B cell (primary cell): ENCODE results near the gene ARHGAP1. TPM values are rescaled to one million over a fixed set of nuclear protein-coding genes. Genes with fewer than 3 reads are reported as not detected.

Experiments
- ATAC-seq: fragments of 200-7000 bp; cut with Tn5 transposase; one replicate; pipeline ENCODE4 v1.10.0; 2021; ENCODE audit warnings: low read depth, mild to moderate bottlenecking, moderate number of reproducible peaks, moderate library complexity
- CTCF ChIA-PET: fragments of 350-600 bp; sonication (Branson Sonifier 250); formaldehyde crosslinking; loops from one replicate; lab custom pipeline; 2021; ENCODE audit warnings: antibody characterized with exemption, inconsistent platforms; lab: Charles Lee
- POLR2A ChIA-PET: fragments of 350-600 bp; sonication (Branson Sonifier 250); formaldehyde crosslinking; loops from one replicate; lab custom pipeline; 2021; ENCODE audit warnings: antibody characterized with exemption; lab: Charles Lee
- DNase-seq: peaks from one replicate; pipeline ENCODE4 v3.0.0; 2013
- H2AFZ ChIP-seq: 2 replicates; pipeline ENCODE4 v1.6.1; 2012; ENCODE audit warnings: mild to moderate bottlenecking, low read depth, low read length; ENCODE audit not compliant: insufficient read depth, poor library complexity, severe bottlenecking
- H3K27ac ChIP-seq, 2 donors: 1 replicate in 1 of 2; 2 replicates in 1 of 2; pipeline ENCODE4 v1.5.1; 2012 to 2013; ENCODE audit warnings: low read length in 2 of 2, mild to moderate bottlenecking in 2 of 2, moderate library complexity in 1 of 2
- H3K27me3 ChIP-seq, 4 experiments: fragments of 200-600 bp in 1 of 4; sonication (generic) in 1 of 4; replicated peaks in 1 of 4; 1 replicate in 2 of 4; 2 replicates in 2 of 4; pipeline versions ENCODE4 v1.6.1 to v1.7.0; 2013 to 2016; ENCODE audit warnings: low read length in 3 of 4, mild to moderate bottlenecking in 2 of 4, mixed read lengths in 1 of 4, moderate library complexity in 1 of 4; ENCODE audit not compliant: insufficient read depth in 4 of 4, control insufficient read depth in 3 of 4; ENCODE audit errors: control extremely low read depth in 1 of 4
- H3K36me3 ChIP-seq, 2 experiments: replicated peaks in 1 of 2; 1 replicate in 1 of 2; 2 replicates in 1 of 2; pipeline versions ENCODE4 v1.6.1 to v1.7.1; 2013; ENCODE audit warnings: low read length in 1 of 2; ENCODE audit not compliant: insufficient read depth in 2 of 2, control insufficient read depth in 1 of 2; ENCODE audit errors: control extremely low read depth in 1 of 2, extremely low read depth in 1 of 2
- H3K4me1 ChIP-seq, 2 donors: fragments of 200-600 bp in 1 of 2; sonication (generic) in 1 of 2; 1 replicate in 1 of 2; 2 replicates in 1 of 2; pipeline versions ENCODE4 v1.5.1 to v1.6.1; 2013 to 2017; ENCODE audit warnings: low read length in 2 of 2; ENCODE audit not compliant: control insufficient read depth in 2 of 2, insufficient read depth in 2 of 2
- H3K4me2 ChIP-seq: replicated peaks from 2 replicates; pipeline ENCODE3; 2012; ENCODE audit warnings: mild to moderate bottlenecking, low read depth, low read length; ENCODE audit not compliant: poor library complexity, severe bottlenecking
- H3K4me3 ChIP-seq, 5 experiments: fragments of 200-600 bp in 1 of 5; sonication (generic) in 1 of 5; 1 replicate in 3 of 5; 2 replicates in 2 of 5; pipeline versions ENCODE4 v1.5.1 to v1.7.0; 2011 to 2016; ENCODE audit warnings: low read length in 4 of 5, mild to moderate bottlenecking in 4 of 5, low read depth in 2 of 5, control low read depth in 1 of 5, moderate library complexity in 1 of 5; ENCODE audit not compliant: insufficient read depth in 1 of 5; ENCODE audit errors: control extremely low read depth in 1 of 5, extremely low read depth in 1 of 5
- H3K79me2 ChIP-seq: fragments of 200-600 bp; sonication (generic); one replicate; pipeline ENCODE4 v1.6.0; 2016; ENCODE audit warnings: low read length; ENCODE audit not compliant: control insufficient read depth, insufficient read depth
- H3K9ac ChIP-seq: fragments of 200-600 bp; sonication (generic); 2 replicates; pipeline ENCODE4 v1.6.1; 2017; ENCODE audit warnings: mild to moderate bottlenecking, low read length, moderate library complexity
- H3K9me3 ChIP-seq, 3 donors: one replicate each; pipeline versions ENCODE4 v1.6.1 to v1.7.1; 2013; ENCODE audit warnings: low read length in 2 of 3; ENCODE audit not compliant: control insufficient read depth in 2 of 3, insufficient read depth in 1 of 3; ENCODE audit errors: control extremely low read depth in 1 of 3
- H4K20me1 ChIP-seq: 2 replicates; pipeline ENCODE4 v1.6.0; 2012; ENCODE audit warnings: mild to moderate bottlenecking, low read length; ENCODE audit not compliant: insufficient read depth, control insufficient read depth, poor library complexity, severe bottlenecking
- H3K27ac Mint-ChIP-seq: one replicate; pipeline ENCODE4 v1.8.0; 2021; ENCODE audit warnings: mixed read lengths
- H3K27me3 Mint-ChIP-seq: one replicate; pipeline ENCODE4 v1.8.0; 2021; ENCODE audit warnings: mixed read lengths
- H3K4me1 Mint-ChIP-seq: one replicate; pipeline ENCODE4 v1.8.0; 2021; ENCODE audit warnings: mixed read lengths
- H3K4me3 Mint-ChIP-seq: one replicate; pipeline ENCODE4 v1.8.0; 2021; ENCODE audit warnings: mixed read lengths
- H3K9me3 Mint-ChIP-seq: one replicate; pipeline ENCODE4 v1.8.0; 2022; ENCODE audit warnings: mixed read lengths; ENCODE audit not compliant: insufficient read depth
- EZH2 ChIP-seq: IDR thresholded peaks from 2 replicates; pipeline ENCODE4 v1.6.1; 2012; ENCODE audit warnings: borderline replicate concordance, low read depth, mild to moderate bottlenecking, moderate library complexity, low read length; ENCODE audit not compliant: insufficient read depth, poor library complexity, severe bottlenecking
- WGBS: methylation state at CpG from one replicate; pipeline ENCODE4 v1.1.5; 2013; ENCODE audit warnings: missing lambda C conversion rate; ENCODE audit not compliant: insufficient coverage; 5-methylcytosine and 5-hydroxymethylcytosine counted together
- intact Hi-C: fragments of 100-400 bp; cut with micrococcal nuclease; formaldehyde crosslinking; loops from one replicate; pipeline ENCODE4 v1.10.0; 2022
- polyA plus RNA-seq: library from polyadenylated mRNA; depleted of rRNA; stranded (reverse); fragments of >200 nt; gene quantifications from 2 replicates; pipeline ENCODE4 v1.2.3, GENCODE V29; 2012
- total RNA-seq, 2 donors: library from RNA; stranded (reverse); fragments of 120-200 nt in 1 of 2; gene quantifications; 1 replicate in 1 of 2; 2 replicates in 1 of 2; pipeline versions ENCODE4 v1.2.3 to v1.2.4, GENCODE V29; 2013 to 2022
- TF ChIP-seq, protein P1 (sequence below): fragments of 200-600 bp; IDR thresholded peaks from one replicate; pipeline ENCODE4 v1.8.0; 2022; ENCODE audit warnings: antibody characterized with exemption, mild to moderate bottlenecking

Gene ARHGAP1
- total and polyA plus RNA-seq, 2 donors (not counting 1 experiment from before 2014, with no cell fraction given): 33.9 to 55.0 TPM

DNA sequence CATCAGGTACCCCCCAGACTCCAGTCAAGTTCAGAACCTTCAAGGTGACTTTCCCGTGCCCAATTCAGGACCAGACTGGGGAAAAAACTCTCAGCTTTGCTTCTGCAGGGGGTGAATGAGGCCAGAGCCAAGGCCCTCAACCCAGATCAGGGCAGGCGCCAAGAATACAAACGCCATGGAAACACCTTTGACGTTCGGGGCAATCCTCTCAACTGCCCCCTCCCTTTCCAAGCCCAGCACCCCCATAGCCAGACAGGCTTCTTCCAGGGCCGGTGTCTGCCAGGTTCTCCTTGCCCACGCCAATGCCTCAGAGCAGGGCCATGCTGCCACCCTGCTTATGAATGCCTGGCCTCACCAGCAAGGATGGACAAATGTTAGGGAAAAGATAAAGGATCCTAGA lies 5.8 kb downstream of the ARHGAP1 start:
- peaks cover 62% of the 10 kb centered on the region for H4K20me1 ChIP-seq
- H3K4me2 ChIP-seq: no peak overlapping the region
- 98% methylated on average over 7 of the region's 7 CpGs for WGBS
- no peak overlapping the region for H3K27ac ChIP-seq
- no peak overlapping the region for H3K9ac ChIP-seq
- no peak for ATAC-seq
- Mint-ChIP-seq H3K4me3 (no peak overlapping the region), H3K9me3 (no peaks in the 10 kb centered on the region), H3K27ac (no peak overlapping the region), H3K4me1 (peaks cover 19% of the 10 kb centered on the region), H3K27me3 (no peaks in the 10 kb centered on the region)
- no peak for DNase-seq
- H3K4me3 ChIP-seq: no peak overlapping the region
- no peak overlapping the region for H2AFZ ChIP-seq
- TF ChIP-seq, protein P1, sequence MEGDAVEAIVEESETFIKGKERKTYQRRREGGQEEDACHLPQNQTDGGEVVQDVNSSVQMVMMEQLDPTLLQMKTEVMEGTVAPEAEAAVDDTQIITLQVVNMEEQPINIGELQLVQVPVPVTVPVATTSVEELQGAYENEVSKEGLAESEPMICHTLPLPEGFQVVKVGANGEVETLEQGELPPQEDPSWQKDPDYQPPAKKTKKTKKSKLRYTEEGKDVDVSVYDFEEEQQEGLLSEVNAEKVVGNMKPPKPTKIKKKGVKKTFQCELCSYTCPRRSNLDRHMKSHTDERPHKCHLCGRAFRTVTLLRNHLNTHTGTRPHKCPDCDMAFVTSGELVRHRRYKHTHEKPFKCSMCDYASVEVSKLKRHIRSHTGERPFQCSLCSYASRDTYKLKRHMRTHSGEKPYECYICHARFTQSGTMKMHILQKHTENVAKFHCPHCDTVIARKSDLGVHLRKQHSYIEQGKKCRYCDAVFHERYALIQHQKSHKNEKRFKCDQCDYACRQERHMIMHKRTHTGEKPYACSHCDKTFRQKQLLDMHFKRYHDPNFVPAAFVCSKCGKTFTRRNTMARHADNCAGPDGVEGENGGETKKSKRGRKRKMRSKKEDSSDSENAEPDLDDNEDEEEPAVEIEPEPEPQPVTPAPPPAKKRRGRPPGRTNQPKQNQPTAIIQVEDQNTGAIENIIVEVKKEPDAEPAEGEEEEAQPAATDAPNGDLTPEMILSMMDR: no peak
- TF ChIP-seq EZH2: no peak
- ChIA-PET POLR2A (no interaction called here), CTCF (no interaction called here)
- intact Hi-C loops: no loop called here
- H3K36me3 ChIP-seq: peaks cover 5 to 53% of the 10 kb centered on the region in 2 experiments
- no peaks in the 10 kb centered on the region for H3K9me3 ChIP-seq
- peaks cover 77% of the 10 kb centered on the region for H3K79me2 ChIP-seq
- no peaks in the 10 kb centered on the region for H3K27me3 ChIP-seq
- H3K4me1 ChIP-seq: peaks cover 15 to 20% of the 10 kb centered on the region in 2 donors

DNA sequence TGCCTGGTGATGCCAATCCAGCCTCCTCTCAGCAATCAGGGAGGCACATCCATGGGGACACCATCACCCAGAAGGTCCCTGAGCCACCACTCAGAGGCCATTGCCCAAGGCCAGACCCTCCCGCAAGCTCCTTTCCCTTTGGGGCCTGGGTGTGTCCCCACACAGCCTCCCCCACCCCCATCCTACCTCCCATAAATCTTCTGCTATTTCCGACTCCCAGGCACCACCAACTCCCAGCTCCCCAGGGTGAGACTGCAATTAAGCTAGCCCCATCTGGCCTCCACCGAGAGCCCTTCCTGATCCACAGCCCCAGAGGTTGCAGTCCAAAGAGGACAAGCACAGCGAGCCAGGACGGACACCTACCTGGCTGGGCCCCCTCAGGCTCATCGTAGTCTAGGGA lies 6.3 kb downstream of the ARHGAP1 start:
- intact Hi-C loops: no loop called here
- Histone ChIP-seq H3K79me2 (peaks cover 71% of the 10 kb centered on the region), H3K9me3 (no peaks in the 10 kb centered on the region), H3K4me1 (peaks cover 10 to 15% of the 10 kb centered on the region in 2 donors), H3K4me2 (no peak overlapping the region), H4K20me1 (peaks cover 60% of the 10 kb centered on the region), H3K27ac (no peak overlapping the region), H3K9ac (no peak overlapping the region), H3K27me3 (no peaks in the 10 kb centered on the region), H3K4me3 (no peak overlapping the region), H2AFZ (no peak overlapping the region), H3K36me3 (peaks cover 6 to 55% of the 10 kb centered on the region in 2 experiments)
- Mint-ChIP-seq H3K27ac (no peak overlapping the region), H3K27me3 (no peaks in the 10 kb centered on the region), H3K4me3 (no peak overlapping the region), H3K4me1 (peaks cover 16% of the 10 kb centered on the region), H3K9me3 (no peaks in the 10 kb centered on the region)
- CTCF ChIA-PET: no interaction called here
- POLR2A ChIA-PET: no interaction called here
- no peak for DNase-seq
- ATAC-seq: no peak
- 100% methylated on average over 6 of the region's 6 CpGs for WGBS
- TF ChIP-seq, protein P1: no peak
- no peak for TF ChIP-seq EZH2
